ENCODE data around the gene PHAF1. TPM values are rescaled to one million over a fixed set of nuclear protein-coding genes. Genes with fewer than 3 reads are reported as not detected.
A peak's percentile ranks its signal among the peaks of the same experiment; 100 is the strongest.

PHAF1 gene
- total and polyA plus RNA-seq, 2 of the 13 experiments (the other 11 are each of a cell fraction or from before 2014, with no cell fraction given) = 48.3 to 174 TPM

GRCh38 chr16:67164599-67165061, 54.9 kb downstream of the PHAF1 start, which contains the start of gene HSF4 (continued):
- TF ChIP-seq ZNF687 (CRISPR knock-in tag; IDR thresholded peaks at IDR 0.05) (peak; percentile 96), ISL2 (CRISPR knock-in tag; IDR thresholded peaks at IDR 0.05) (peak; percentile 76; the same call in 1 of the 2 replicates), ARNT (IDR thresholded peaks at IDR 0.05) (no peak), NONO (IDR thresholded peaks at IDR 0.05) (no peak), NONO (CRISPR knock-in tag; conservative IDR thresholded peaks at IDR 0.05) (peak; percentile 97), PRDM10 (CRISPR knock-in tag; IDR thresholded peaks at IDR 0.05; ENCODE audit: low read depth) (no peak), ZNF724P (CRISPR knock-in tag; IDR thresholded peaks at IDR 0.05; ENCODE audit: borderline replicate concordance) (peak; percentile 91; the same call in 1 of the 2 replicates), YY1 (IDR thresholded peaks at IDR 0.05; ENCODE audit: insufficient read depth, insufficient replicate concordance, low read depth, low read length) (no peak), KDM4B (CRISPR knock-in tag; IDR thresholded peaks at IDR 0.05) (no peak), ZMAT3 (CRISPR knock-in tag; conservative IDR thresholded peaks at IDR 0.05) (peak; percentile 88), CEBPB (IDR thresholded peaks at IDR 0.05; ENCODE audit: borderline replicate concordance, low read depth, low read length) (no peak), MIXL1 (CRISPR knock-in tag; IDR thresholded peaks at IDR 0.05) (peak; percentile 60; the same call in 1 of the 2 replicates), EHMT2 (IDR thresholded peaks at IDR 0.05; ENCODE audit: borderline replicate concordance, low read depth, low read length) (no peak), BCLAF1 (IDR thresholded peaks at IDR 0.05) (no peak), BORCS8-MEF2B (CRISPR knock-in tag; IDR thresholded peaks at IDR 0.05) (peak; percentile 98), REXO4 (CRISPR knock-in tag; IDR thresholded peaks at IDR 0.05; ENCODE audit: borderline replicate concordance) (peak; percentile 74; the same call in 1 of the 2 replicates), ZNF44 (CRISPR knock-in tag; IDR thresholded peaks at IDR 0.05) (no peak), ZNF564 (CRISPR knock-in tag; IDR thresholded peaks at IDR 0.05) (0 out of 2 replicates have a peak, but pooled peaks have one; percentile 69), KLF16 (CRISPR knock-in tag; IDR thresholded peaks at IDR 0.05) (peak in 1 of 2 experiments; percentile 91; a peak in 2 of 4 replicates), REPIN1 (CRISPR knock-in tag; IDR thresholded peaks at IDR 0.05; ENCODE audit: borderline replicate concordance, low read depth) (peak; percentile 89; the same call in 1 of the 2 replicates)

All from HepG2 (cell line).